CD4-positive, alpha-beta memory T cell (primary cell): ENCODE measurements around the gene LCP2. TPM values are rescaled to one million over a fixed set of nuclear protein-coding genes. Genes with fewer than 3 reads are reported as not detected.

ENCODE experiments used
- CTCF ChIA-PET: fragments of 350-600 bp; sonication (Branson Sonifier 250); formaldehyde crosslinking; loops from one replicate; lab custom pipeline; 2021; ENCODE audit warnings: inconsistent platforms; ENCODE audit not compliant: partially characterized antibody; lab: Charles Lee
- POLR2A ChIA-PET: fragments of 350-600 bp; sonication (Branson Sonifier 250); formaldehyde crosslinking; loops from one replicate; lab custom pipeline; 2021; ENCODE audit not compliant: partially characterized antibody; lab: Charles Lee
- DNase-seq, 5 donors: peaks; one replicate each; pipeline versions ENCODE4 v3.0.0 to v3.0.0-alpha.2; 2020 to 2022; ENCODE audit warnings: mixed read lengths in 1 of 5
- H3K27ac ChIP-seq: one replicate; pipeline ENCODE4 v1.7.0; 2013; ENCODE audit warnings: low read depth, low read length
- H3K27me3 ChIP-seq: 2 replicates; pipeline ENCODE4 v1.7.0; 2013; ENCODE audit warnings: mild to moderate bottlenecking, low read length, moderate library complexity; ENCODE audit not compliant: insufficient read depth
- H3K36me3 ChIP-seq: 2 replicates; pipeline ENCODE4 v1.7.0; 2013; ENCODE audit warnings: mild to moderate bottlenecking, low read length, moderate library complexity; ENCODE audit not compliant: insufficient read depth
- H3K4me1 ChIP-seq: 2 replicates; pipeline ENCODE4 v1.7.0; 2013; ENCODE audit warnings: mild to moderate bottlenecking, low read length, moderate library complexity; ENCODE audit not compliant: insufficient read depth
- H3K4me3 ChIP-seq, 2 donors: one replicate each; pipeline ENCODE4 v1.7.0; 2013; ENCODE audit warnings: low read length in 2 of 2, mild to moderate bottlenecking in 1 of 2
- H3K9me3 ChIP-seq, 2 donors: one replicate each; pipeline ENCODE4 v1.7.0; 2013; ENCODE audit warnings: low read length in 2 of 2, control low read depth in 1 of 2; ENCODE audit not compliant: control insufficient read depth in 1 of 2
- H3K27ac Mint-ChIP-seq, 7 donors: one replicate each; pipeline ENCODE4 v1.8.0; 2020 to 2021; ENCODE audit warnings: mixed read lengths in 7 of 7, mild to moderate bottlenecking in 6 of 7, inconsistent platforms in 3 of 7, moderate library complexity in 3 of 7
- H3K27me3 Mint-ChIP-seq, 2 donors: one replicate each; pipeline ENCODE4 v1.8.0; 2020 to 2021; ENCODE audit warnings: mixed read lengths in 2 of 2
- H3K36me3 Mint-ChIP-seq, 2 donors: one replicate each; pipeline ENCODE4 v1.8.0; 2020 to 2021; ENCODE audit warnings: mixed read lengths in 2 of 2, inconsistent platforms in 1 of 2, mild to moderate bottlenecking in 1 of 2
- H3K4me1 Mint-ChIP-seq, 4 donors: one replicate each; pipeline ENCODE4 v1.8.0; 2020 to 2021; ENCODE audit warnings: mixed read lengths in 4 of 4, mild to moderate bottlenecking in 1 of 4
- H3K4me3 Mint-ChIP-seq, 8 donors: one replicate each; pipeline ENCODE4 v1.8.0; 2020 to 2021; ENCODE audit warnings: mixed read lengths in 8 of 8, mild to moderate bottlenecking in 7 of 8, moderate library complexity in 6 of 8, inconsistent platforms in 3 of 8
- H3K9me3 Mint-ChIP-seq, 8 donors: one replicate each; pipeline ENCODE4 v1.8.0; 2020 to 2021; ENCODE audit warnings: mixed read lengths in 8 of 8, mild to moderate bottlenecking in 5 of 8, inconsistent platforms in 3 of 8, moderate library complexity in 1 of 8
- intact Hi-C: fragments of 100-400 bp; cut with micrococcal nuclease; formaldehyde crosslinking; loops from one replicate; pipeline ENCODE4 v1.15.1; 2023
- polyA plus RNA-seq, 2 donors: library from polyadenylated mRNA; unstranded; fragments of 300-500 nt; fragmentation: Illumina TruSeq; gene quantifications; one replicate each; pipeline ENCODE4 v1.2.3, GENCODE V29; 2021
- total RNA-seq, 2 experiments: library from RNA; stranded (reverse); gene quantifications; one replicate each; pipeline ENCODE4 v1.2.3, GENCODE V29; 2021

LCP2 gene
- total and polyA plus RNA-seq, 4 experiments from 2014 or later = 117 to 318 (median 275) TPM

DNA sequence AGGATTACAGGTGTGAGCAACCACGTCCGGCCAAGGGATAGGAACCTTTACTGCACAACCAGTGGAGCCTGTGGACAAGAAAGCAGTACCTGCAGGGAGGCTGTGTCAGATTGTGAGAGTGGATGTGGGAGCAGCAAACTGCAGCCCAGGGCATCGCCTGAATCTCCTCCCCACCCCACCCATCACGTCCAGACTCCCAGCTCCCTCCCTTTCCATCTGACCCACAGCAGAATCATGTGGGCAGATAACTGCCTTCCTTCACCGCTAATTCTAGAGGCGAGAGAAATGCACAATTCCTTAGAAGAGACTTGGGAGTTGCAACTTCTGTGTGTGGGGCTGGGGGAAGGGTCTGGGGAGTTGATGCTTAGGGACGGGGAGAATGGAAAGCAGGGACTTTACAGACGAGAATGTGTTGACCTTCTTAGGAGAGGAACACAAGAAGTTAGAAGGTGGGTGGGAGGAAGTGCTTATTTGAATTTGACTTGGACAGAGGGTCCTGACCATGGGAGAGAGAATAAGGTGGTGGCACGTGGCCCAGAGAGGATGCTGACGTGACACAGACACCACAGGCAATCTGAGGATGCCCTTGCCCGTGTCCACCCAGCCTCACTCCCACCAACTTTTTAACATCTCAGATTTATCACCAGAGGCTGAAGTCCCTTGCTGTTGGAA, 4.5 kb upstream of the LCP2 start:
- peak in 1 of 5 donors; percentile 38 for DNase-seq
- Histone ChIP-seq H3K27ac (peak overlapping the region; percentile 82), H3K36me3 (no peaks in the 10 kb centered on the region), H3K27me3 (no peaks in the 10 kb centered on the region), H3K4me1 (peaks cover 72% of the 10 kb centered on the region), H3K4me3 (peak overlapping the region; percentile 50 to 63), H3K9me3 (no peaks in the 10 kb centered on the region)
- Mint-ChIP-seq H3K36me3 (peaks cover 0 to 10% of the 10 kb centered on the region in 2 donors), H3K4me1 (peaks cover 39 to 84% (median 66%) of the 10 kb centered on the region in 4 donors), H3K4me3 (peak overlapping the region; percentile 77 to 97 (median 88)), H3K27ac (peak overlapping the region; percentile 80 to 99 (median 97)), H3K9me3 (no peaks in the 10 kb centered on the region), H3K27me3 (no peaks in the 10 kb centered on the region)
- intact Hi-C loops = loop anchor here (2.0 to 5.0 kb wide), 2 partner anchors 19 to 35 kb away; no protein-coding TSS in a partner anchor
- POLR2A ChIA-PET = interaction anchor here (1.0 to 26.7 kb wide), 8 partner anchors 8 to 69 kb away, joined by 3 to 1265 read pairs (median 6); partner anchors contain the start of gene C5orf58
- CTCF ChIA-PET = interaction anchor here (1.1 to 19.2 kb wide), 7 partner anchors 10 to 37 kb away, joined by 3 to 384 read pairs (median 132); no protein-coding TSS in a partner anchor

DNA sequence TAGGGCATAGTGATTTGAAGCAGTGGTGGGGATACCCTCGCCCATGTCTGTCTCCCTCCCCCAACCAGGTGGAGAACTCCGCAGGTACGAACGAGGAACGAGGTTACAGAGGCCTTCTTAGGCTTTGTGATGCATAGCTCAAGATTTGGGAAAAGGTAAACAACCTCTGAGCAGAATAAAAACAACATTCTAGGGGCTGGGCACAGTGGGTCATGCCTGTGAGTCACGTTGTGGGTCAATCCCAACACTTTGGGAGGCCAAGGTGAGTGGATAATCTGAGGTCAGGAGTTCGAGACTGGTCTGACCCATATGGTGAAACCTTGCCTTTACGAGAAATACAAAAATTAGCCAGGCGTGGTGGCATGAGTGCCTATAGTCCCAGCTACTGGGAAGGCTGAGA, 3.6 kb upstream of the LCP2 start:
- Mint-ChIP-seq H3K36me3 (peaks cover 9 to 20% of the 10 kb centered on the region in 2 donors), H3K4me3 (peak overlapping the region in 5 of 8 donors; percentile 13 to 59 (median 46))
- intact Hi-C loops = loop anchor here (5.0 kb wide), 1 partner anchor 34 kb away; no protein-coding TSS in a partner anchor

DNA sequence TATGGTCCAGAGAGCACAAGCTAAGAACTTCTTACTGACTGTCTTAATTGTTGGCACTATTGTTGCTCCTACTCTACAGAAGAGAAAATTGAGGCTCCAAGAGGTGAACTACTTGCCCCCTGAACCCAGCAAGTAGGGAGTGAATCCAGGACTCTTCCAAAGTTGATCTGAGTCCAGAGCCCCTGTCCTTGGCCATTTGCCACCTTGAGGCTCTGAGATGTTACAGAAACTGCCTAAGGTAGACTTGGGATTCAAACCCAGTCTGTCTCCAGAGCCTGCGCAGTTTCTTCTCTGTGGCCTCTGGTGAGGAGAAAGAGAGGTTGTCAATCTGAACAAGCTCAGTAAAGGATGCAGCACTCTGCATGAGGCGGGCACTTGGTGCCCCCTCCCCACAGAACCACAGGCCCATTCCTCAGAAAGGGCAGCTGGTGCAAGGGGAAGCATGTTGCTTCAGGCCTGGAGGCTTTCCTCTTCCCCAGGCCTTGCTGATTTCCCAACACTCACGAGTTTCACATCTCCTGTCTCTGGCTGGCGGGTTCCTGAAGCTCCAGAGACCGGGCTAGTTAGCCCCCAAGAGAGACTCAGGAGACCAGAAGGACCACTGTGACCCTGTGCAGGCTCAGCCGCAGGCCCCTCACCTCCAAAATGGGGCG, 2.9 kb upstream of the LCP2 start:
- H3K36me3 Mint-ChIP-seq = peaks cover 14 to 26% of the 10 kb centered on the region in 2 donors
- peaks cover 39 to 83% (median 57%) of the 10 kb centered on the region in 4 donors for H3K4me1 Mint-ChIP-seq
- ChIA-PET POLR2A (interaction anchor here (0.6 to 26.7 kb wide), 6 partner anchors 9 to 39 kb away, joined by 3 to 1265 read pairs (median 43); no protein-coding TSS in a partner anchor), CTCF (interaction anchor here (1.4 to 19.2 kb wide), 7 partner anchors 8 to 39 kb away, joined by 4 to 384 read pairs (median 132); no protein-coding TSS in a partner anchor)
- Histone ChIP-seq H3K36me3 (no peaks in the 10 kb centered on the region), H3K9me3 (no peaks in the 10 kb centered on the region), H3K27ac (no peak overlapping the region), H3K4me1 (peaks cover 72% of the 10 kb centered on the region), H3K4me3 (no peak overlapping the region), H3K27me3 (no peaks in the 10 kb centered on the region)
- H3K9me3 Mint-ChIP-seq = no peaks in the 10 kb centered on the region
- intact Hi-C loops = loop anchor here (5.0 kb wide), 1 partner anchor 33 kb away; no protein-coding TSS in a partner anchor
- H3K27me3 Mint-ChIP-seq = no peaks in the 10 kb centered on the region
- DNase-seq = no peak
- H3K4me3 Mint-ChIP-seq = peak overlapping the region in 3 of 8 donors; percentile 21 to 55 (median 42)
- peak overlapping the region in 5 of 7 donors; percentile 13 to 88 (median 48) for H3K27ac Mint-ChIP-seq

More for the DNA sequence above, 3.6 kb upstream of the LCP2 start:
- Histone ChIP-seq H3K4me3 (no peak overlapping the region), H3K36me3 (no peaks in the 10 kb centered on the region), H3K27ac (no peak overlapping the region), H3K9me3 (no peaks in the 10 kb centered on the region), H3K4me1 (peaks cover 72% of the 10 kb centered on the region), H3K27me3 (no peaks in the 10 kb centered on the region)
- Mint-ChIP-seq H3K4me1 (peaks cover 39 to 80% (median 60%) of the 10 kb centered on the region in 4 donors), H3K9me3 (no peaks in the 10 kb centered on the region), H3K27me3 (no peaks in the 10 kb centered on the region), H3K27ac (peak overlapping the region in 4 of 7 donors; percentile 24 to 98 (median 65))
- CTCF ChIA-PET = interaction anchor here (1.4 to 19.2 kb wide), 7 partner anchors 9 to 38 kb away, joined by 4 to 384 read pairs (median 132); no protein-coding TSS in a partner anchor
- POLR2A ChIA-PET = interaction anchor here (1.0 to 26.7 kb wide), 6 partner anchors 9 to 39 kb away, joined by 3 to 1265 read pairs (median 6); no protein-coding TSS in a partner anchor
- no peak for DNase-seq

DNA sequence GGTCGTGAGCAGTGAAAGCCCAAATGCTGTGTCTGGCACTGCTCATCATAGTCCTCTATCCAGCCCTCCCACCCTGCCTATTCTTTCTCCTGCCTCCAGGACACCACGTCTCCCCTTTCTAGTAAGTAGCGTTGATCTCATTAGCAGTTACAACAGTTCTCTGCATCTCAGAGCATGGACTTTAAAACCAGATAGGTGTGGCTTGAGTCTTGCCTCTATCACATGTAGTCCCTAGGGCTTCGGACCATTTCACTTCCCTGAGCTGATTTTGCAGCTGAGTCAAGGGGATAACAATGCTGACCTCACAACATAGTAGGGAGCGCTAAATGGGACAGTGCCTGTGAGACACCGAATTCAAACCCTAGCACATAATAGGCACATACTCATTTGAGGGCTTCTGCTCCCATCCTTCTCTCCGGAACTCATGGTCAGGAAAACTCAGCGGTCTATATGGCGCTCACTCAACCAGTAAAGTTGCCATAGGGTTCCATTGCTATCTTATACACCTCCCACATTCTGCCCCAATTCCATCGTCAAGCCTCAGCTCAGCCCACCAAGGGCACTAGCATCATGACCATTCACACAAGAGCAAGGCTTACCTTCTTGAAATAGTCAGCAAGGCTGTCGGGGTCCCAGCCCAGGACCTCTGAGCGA, 515 bp downstream of the LCP2 start:
- Histone ChIP-seq H3K27ac (peak overlapping the region; percentile 90), H3K4me1 (peaks cover 76% of the 10 kb centered on the region), H3K9me3 (no peaks in the 10 kb centered on the region), H3K27me3 (no peaks in the 10 kb centered on the region), H3K36me3 (peaks cover 20% of the 10 kb centered on the region), H3K4me3 (peak overlapping the region; percentile 97 to 99)
- Mint-ChIP-seq H3K27me3 (no peaks in the 10 kb centered on the region), H3K4me3 (peak overlapping the region; percentile 95 to 99 (median 98)), H3K27ac (peak overlapping the region; percentile 94 to 100 (median 96)), H3K4me1 (peaks cover 42 to 90% (median 57%) of the 10 kb centered on the region in 4 donors), H3K36me3 (peaks cover 42 to 60% of the 10 kb centered on the region in 2 donors), H3K9me3 (no peaks in the 10 kb centered on the region)
- intact Hi-C loops = loop anchor here (1.0 to 2.0 kb wide), 5 partner anchors 9 to 42 kb away; no protein-coding TSS in a partner anchor
- DNase-seq = peak in 1 of 5 donors; percentile 40
- ChIA-PET POLR2A (interaction anchor here (0.9 to 26.7 kb wide), 16 partner anchors 9 to 119 kb away, joined by 3 to 1265 read pairs (median 7); no protein-coding TSS in a partner anchor), CTCF (interaction anchor here (0.9 to 19.2 kb wide), 13 partner anchors 9 to 73 kb away, joined by 3 to 384 read pairs (median 21); no protein-coding TSS in a partner anchor)

DNA sequence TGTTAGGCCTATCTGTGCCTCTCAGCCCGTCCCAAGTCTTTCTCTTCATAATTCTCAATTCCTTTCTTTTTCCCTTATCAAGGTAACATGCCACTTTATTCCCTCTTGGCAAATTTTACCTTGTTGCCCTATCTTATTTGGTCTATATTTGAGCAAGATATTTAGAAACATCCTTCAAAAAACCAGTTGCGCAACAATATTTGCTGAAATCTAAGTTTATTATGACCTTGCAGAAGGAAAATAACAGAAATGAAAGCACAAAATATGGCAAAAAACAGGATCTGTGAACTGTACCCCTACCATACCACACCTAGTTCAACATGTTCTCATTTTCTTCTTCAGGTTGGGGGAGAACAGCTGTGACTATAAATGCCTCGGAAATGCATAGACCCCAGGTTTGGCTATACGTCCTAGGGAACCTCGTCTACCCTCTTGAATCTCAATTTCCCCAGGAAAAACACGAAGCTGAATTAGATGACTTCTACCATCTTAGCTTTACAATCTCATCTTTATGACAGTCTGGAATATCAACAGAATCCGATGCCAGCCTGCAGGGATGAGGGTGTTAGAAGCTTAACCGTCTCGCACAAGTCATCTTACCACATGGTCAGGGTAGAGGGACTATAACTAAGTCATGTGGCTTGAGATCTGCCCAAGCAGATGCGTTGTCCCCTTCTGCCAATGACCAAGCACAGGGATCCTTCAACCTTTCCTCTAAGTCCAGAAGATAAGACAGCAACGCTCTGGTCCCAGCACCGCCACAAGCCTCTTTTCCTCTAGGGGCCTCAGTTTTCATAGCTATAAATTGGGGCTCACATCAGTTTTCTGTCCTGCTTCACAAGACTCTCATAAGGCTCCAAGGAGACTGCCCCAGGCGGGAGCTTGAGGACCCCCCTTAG, 1.3 kb downstream of the LCP2 start:
- Mint-ChIP-seq H3K4me3 (peak overlapping the region; percentile 95 to 99 (median 98)), H3K9me3 (no peaks in the 10 kb centered on the region), H3K36me3 (peaks cover 49 to 68% of the 10 kb centered on the region in 2 donors), H3K27me3 (no peaks in the 10 kb centered on the region), H3K27ac (peak overlapping the region; percentile 94 to 100 (median 96)), H3K4me1 (peaks cover 47 to 90% (median 60%) of the 10 kb centered on the region in 4 donors)
- intact Hi-C loops = loop anchor here (2.0 kb wide), 2 partner anchors 17 to 41 kb away; no protein-coding TSS in a partner anchor
- POLR2A ChIA-PET = interaction anchor here (0.9 to 32.1 kb wide), 12 partner anchors 1 to 69 kb away, joined by 3 to 1265 read pairs (median 22); partner anchors contain the start of gene LCP2
- Histone ChIP-seq H3K36me3 (peaks cover 28% of the 10 kb centered on the region), H3K27me3 (no peaks in the 10 kb centered on the region), H3K4me3 (peak overlapping the region; percentile 97 to 99), H3K4me1 (peaks cover 76% of the 10 kb centered on the region), H3K27ac (peak overlapping the region; percentile 90), H3K9me3 (no peaks in the 10 kb centered on the region)
- CTCF ChIA-PET = interaction anchor here (0.9 to 19.2 kb wide), 13 partner anchors 9 to 72 kb away, joined by 3 to 384 read pairs (median 21); no protein-coding TSS in a partner anchor
- no peak for DNase-seq
